Tibial nerve (tissue), 3 donors: ENCODE measurements around the gene FRMD3.

Source experiments
- POLR2A ChIP-seq, 2 donors: fragments of 450-650 bp; IDR thresholded peaks; one replicate each; pipeline ENCODE4 v1.6.1; 2017; ENCODE audit warnings: antibody characterized with exemption in 2 of 2, mild to moderate bottlenecking in 2 of 2, moderate library complexity in 2 of 2
- TF ChIP-seq, protein P1 (sequence below), 5 experiments: fragments of 200-600 bp in 3 of 5; fragments of 450-650 bp in 2 of 5; sonication (generic) in 3 of 5; IDR thresholded peaks; one replicate each; pipeline ENCODE4 v1.5.1; 2016 to 2019; ENCODE audit warnings: antibody characterized with exemption in 5 of 5, mild to moderate bottlenecking in 3 of 5, moderate library complexity in 2 of 5

DNA sequence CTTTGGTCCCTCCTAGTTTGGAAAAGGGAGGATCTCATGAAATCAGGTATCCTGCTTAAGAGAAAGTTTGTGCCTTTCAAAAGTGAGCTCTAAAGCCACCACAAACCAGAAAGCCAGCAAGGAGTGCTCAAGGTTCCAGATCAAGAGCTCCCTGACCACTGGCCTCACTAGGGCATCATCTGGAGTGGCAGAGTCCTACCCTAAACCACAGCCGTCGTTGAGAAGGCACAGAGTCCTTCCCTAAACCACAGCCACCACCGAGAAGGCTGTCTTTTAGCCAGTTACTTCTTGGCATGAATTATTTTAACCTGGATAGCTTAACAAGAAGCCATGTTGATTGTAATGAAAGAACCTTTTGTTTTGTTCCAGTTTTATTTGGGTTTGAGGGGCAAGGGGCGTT, 102.9 kb downstream of the FRMD3 start:
- no peak for TF ChIP-seq POLR2A (IDR thresholded peaks at IDR 0.05)
- TF ChIP-seq, protein P1, sequence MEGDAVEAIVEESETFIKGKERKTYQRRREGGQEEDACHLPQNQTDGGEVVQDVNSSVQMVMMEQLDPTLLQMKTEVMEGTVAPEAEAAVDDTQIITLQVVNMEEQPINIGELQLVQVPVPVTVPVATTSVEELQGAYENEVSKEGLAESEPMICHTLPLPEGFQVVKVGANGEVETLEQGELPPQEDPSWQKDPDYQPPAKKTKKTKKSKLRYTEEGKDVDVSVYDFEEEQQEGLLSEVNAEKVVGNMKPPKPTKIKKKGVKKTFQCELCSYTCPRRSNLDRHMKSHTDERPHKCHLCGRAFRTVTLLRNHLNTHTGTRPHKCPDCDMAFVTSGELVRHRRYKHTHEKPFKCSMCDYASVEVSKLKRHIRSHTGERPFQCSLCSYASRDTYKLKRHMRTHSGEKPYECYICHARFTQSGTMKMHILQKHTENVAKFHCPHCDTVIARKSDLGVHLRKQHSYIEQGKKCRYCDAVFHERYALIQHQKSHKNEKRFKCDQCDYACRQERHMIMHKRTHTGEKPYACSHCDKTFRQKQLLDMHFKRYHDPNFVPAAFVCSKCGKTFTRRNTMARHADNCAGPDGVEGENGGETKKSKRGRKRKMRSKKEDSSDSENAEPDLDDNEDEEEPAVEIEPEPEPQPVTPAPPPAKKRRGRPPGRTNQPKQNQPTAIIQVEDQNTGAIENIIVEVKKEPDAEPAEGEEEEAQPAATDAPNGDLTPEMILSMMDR (IDR thresholded peaks at IDR 0.05), result no peak
